ENCODE data around the gene CHIT1. TPM values are rescaled to one million over a fixed set of nuclear protein-coding genes. Genes with fewer than 3 reads are reported as not detected.

The CHIT1 gene
- total and polyA plus RNA-seq, 12 donors: 0.13 to 6.5 (median 0.60) TPM; not detected in 1

GRCh38 chr1:203210988-203211387, 18.5 kb downstream of the CHIT1 start:
- DNase-seq: no peak
- H3K36me3 ChIP-seq (replicated peaks in 1 of 2): no peaks in the 10 kb centered on the region
- no peaks in the 10 kb centered on the region for H3K4me1 ChIP-seq (replicated peaks in 1 of 2)
- no peak overlapping the region for H3K27ac ChIP-seq
- H3K9me3 ChIP-seq (replicated peaks in 1 of 3): no peaks in the 10 kb centered on the region
- TF ChIP-seq CTCF (IDR thresholded peaks at IDR 0.05) (no peak), POLR2A (IDR thresholded peaks at IDR 0.05) (no peak)
- H3K27me3 ChIP-seq: no peaks in the 10 kb centered on the region
- H3K4me3 ChIP-seq: no peak overlapping the region
- intact Hi-C loops (cut with DNase I): no loop called here

DNA sequence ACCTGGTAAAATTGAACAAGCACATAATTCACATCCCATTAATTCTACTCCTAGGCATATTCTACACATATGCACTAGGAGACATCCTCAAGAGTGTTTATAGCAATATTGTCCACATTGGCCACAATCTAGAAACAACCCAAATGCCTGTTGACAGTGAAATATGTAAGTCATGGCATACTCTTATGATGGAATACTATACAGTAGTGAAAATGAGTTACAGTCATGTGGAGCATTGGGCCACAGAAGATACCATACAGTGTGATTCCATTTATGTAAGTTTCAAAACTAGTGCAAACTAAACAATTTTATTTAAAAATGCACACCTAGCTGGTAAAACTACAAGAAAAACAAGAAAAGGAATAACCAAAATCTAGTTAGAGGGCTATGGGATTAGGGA, 19.1 kb downstream of the CHIT1 start:
- DNase-seq: no peak
- no peak overlapping the region for H3K4me3 ChIP-seq
- no peaks in the 10 kb centered on the region for H3K27me3 ChIP-seq
- TF ChIP-seq CTCF (IDR thresholded peaks at IDR 0.05) (no peak), POLR2A (IDR thresholded peaks at IDR 0.05) (no peak)
- H3K36me3 ChIP-seq (replicated peaks in 1 of 2): no peaks in the 10 kb centered on the region
- no peaks in the 10 kb centered on the region for H3K4me1 ChIP-seq (replicated peaks in 1 of 2)
- intact Hi-C loops (cut with DNase I): no loop called here
- H3K27ac ChIP-seq: no peak overlapping the region
- H3K9me3 ChIP-seq (replicated peaks in 1 of 3): no peaks in the 10 kb centered on the region

- no peak for TF ChIP-seq CTCF (IDR thresholded peaks at IDR 0.05)
- Histone ChIP-seq H3K4me3 (no peak overlapping the region), H3K9me3 (replicated peaks in 1 of 3) (no peaks in the 10 kb centered on the region), H3K36me3 (replicated peaks in 1 of 2) (no peaks in the 10 kb centered on the region), H3K27ac (no peak overlapping the region), H3K27me3 (no peaks in the 10 kb centered on the region), H3K4me1 (replicated peaks in 1 of 2) (no peaks in the 10 kb centered on the region)
- intact Hi-C loops (cut with DNase I): no loop called here
- WGBS, 4 donors: 76 to 89% (median 81%) methylated on average over 1 of the region's 1 CpG
- no peak for DNase-seq
Observed at GRCh38 chr1:203208181-203208580, 21.3 kb downstream of the CHIT1 start.

GRCh38 chr1:203207751-203208150, 21.7 kb downstream of the CHIT1 start:
- no peaks in the 10 kb centered on the region for H3K27me3 ChIP-seq
- no peak for DNase-seq
- no peaks in the 10 kb centered on the region for H3K9me3 ChIP-seq (replicated peaks in 1 of 3)
- H3K36me3 ChIP-seq (replicated peaks in 1 of 2): no peaks in the 10 kb centered on the region
- no peak overlapping the region for H3K27ac ChIP-seq
- no peaks in the 10 kb centered on the region for H3K4me1 ChIP-seq (replicated peaks in 1 of 2)
- TF ChIP-seq POLR2A (IDR thresholded peaks at IDR 0.05) (no peak), CTCF (IDR thresholded peaks at IDR 0.05) (no peak)
- WGBS, 4 donors: 67 to 73% (median 72%) methylated on average over 2 of the region's 2 CpGs
- intact Hi-C loops (cut with DNase I): no loop called here
- no peak overlapping the region for H3K4me3 ChIP-seq
